ENCODE measurements around the gene TRMT6.

The TRMT6 gene

DNA sequence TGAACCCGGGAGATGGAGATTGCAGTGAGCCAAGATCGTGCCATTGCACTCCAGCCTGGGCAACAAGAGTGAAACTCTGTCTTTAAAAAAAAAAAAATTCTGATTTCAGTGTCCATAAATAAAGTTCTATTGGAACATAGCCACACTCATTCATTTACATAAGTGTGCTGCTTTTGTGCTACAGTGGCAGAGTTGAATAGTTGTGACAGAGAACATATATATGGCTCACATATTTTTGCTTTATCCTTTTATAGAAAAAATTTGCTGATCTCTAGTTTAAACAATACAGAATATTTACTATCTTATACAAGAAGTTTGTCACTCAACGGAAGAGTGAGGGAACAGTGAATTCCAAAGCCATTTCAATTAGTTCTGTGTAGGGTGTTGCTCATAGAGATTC is 18.1 kb upstream of the TRMT6 start:
- no peak overlapping the region for H3K27ac ChIP-seq (ENCODE audit: insufficient read depth, low read length, poor library complexity, severe bottlenecking)
- H3K36me3 ChIP-seq (ENCODE audit: control insufficient read depth, insufficient read depth, low read length) = no peaks in the 10 kb centered on the region
- no peak for DNase-seq
- no peaks in the 10 kb centered on the region for H3K27me3 ChIP-seq (replicated peaks; ENCODE audit: control insufficient read depth, insufficient read depth, low read length, poor library complexity, severe bottlenecking)
- no peak overlapping the region for H3K4me3 ChIP-seq (ENCODE audit: insufficient read depth, low read depth, low read length, poor library complexity, severe bottlenecking)
- H3K4me1 ChIP-seq (ENCODE audit: control insufficient read depth, insufficient read depth, low read length, poor library complexity, severe bottlenecking) = no peaks in the 10 kb centered on the region
- H3K9me3 ChIP-seq (ENCODE audit: control insufficient read depth, low read length) = no peaks in the 10 kb centered on the region

DNA sequence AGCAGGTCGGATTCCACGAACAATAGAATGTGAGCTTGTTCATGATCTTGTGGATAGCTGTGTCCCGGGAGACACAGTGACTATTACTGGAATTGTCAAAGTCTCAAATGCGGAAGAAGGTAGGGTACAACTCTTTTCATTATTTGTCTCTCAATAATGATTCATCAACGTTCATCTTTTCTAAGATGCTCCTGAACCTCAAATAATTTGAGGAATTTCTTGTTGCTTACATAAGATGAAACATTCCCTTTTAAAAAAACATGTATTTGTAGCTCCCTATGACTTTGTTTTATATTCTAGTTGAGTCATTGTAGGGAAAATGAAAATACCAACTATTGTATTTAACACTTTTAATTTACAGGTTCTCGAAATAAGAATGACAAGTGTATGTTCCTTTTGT is 17.1 kb upstream of the TRMT6 start:
- H3K4me3 ChIP-seq (ENCODE audit: insufficient read depth, low read depth, low read length, poor library complexity, severe bottlenecking) = no peak overlapping the region
- H3K27ac ChIP-seq (ENCODE audit: insufficient read depth, low read length, poor library complexity, severe bottlenecking) = no peak overlapping the region
- H3K9me3 ChIP-seq (ENCODE audit: control insufficient read depth, low read length) = no peaks in the 10 kb centered on the region
- H3K4me1 ChIP-seq (ENCODE audit: control insufficient read depth, insufficient read depth, low read length, poor library complexity, severe bottlenecking) = no peaks in the 10 kb centered on the region
- no peak for DNase-seq
- H3K27me3 ChIP-seq (replicated peaks; ENCODE audit: control insufficient read depth, insufficient read depth, low read length, poor library complexity, severe bottlenecking) = no peaks in the 10 kb centered on the region
- H3K36me3 ChIP-seq (ENCODE audit: control insufficient read depth, insufficient read depth, low read length) = no peaks in the 10 kb centered on the region

DNA sequence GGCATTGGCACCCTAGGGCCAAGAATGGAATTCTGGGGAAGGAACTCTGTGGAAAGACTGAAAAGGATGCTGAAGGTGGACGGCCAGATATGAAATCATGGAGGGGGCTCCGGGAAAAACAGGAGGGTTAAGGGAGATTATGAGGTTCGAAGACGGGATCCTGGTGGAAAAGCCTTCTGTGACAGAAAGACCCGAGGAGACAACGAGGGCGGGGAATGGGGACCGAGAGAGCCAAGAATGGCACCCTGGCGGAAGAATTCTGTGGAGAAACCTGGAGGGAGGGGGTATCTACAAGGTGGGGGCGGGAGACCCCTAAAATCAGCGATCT is 426 bp downstream of the TRMT6 start:
- H3K4me1 ChIP-seq (ENCODE audit: control insufficient read depth, insufficient read depth, low read length, poor library complexity, severe bottlenecking) = peaks cover 10% of the 10 kb centered on the region
- H3K27me3 ChIP-seq (replicated peaks; ENCODE audit: control insufficient read depth, insufficient read depth, low read length, poor library complexity, severe bottlenecking) = no peaks in the 10 kb centered on the region
- H3K9me3 ChIP-seq (ENCODE audit: control insufficient read depth, low read length) = no peaks in the 10 kb centered on the region
- peaks cover 22% of the 10 kb centered on the region for H3K36me3 ChIP-seq (ENCODE audit: control insufficient read depth, insufficient read depth, low read length)
- peak overlapping the region; percentile 79 for H3K27ac ChIP-seq (ENCODE audit: insufficient read depth, low read length, poor library complexity, severe bottlenecking)
- DNase-seq = no peak
- H3K4me3 ChIP-seq (ENCODE audit: insufficient read depth, low read depth, low read length, poor library complexity, severe bottlenecking) = peak overlapping the region; percentile 74

DNA sequence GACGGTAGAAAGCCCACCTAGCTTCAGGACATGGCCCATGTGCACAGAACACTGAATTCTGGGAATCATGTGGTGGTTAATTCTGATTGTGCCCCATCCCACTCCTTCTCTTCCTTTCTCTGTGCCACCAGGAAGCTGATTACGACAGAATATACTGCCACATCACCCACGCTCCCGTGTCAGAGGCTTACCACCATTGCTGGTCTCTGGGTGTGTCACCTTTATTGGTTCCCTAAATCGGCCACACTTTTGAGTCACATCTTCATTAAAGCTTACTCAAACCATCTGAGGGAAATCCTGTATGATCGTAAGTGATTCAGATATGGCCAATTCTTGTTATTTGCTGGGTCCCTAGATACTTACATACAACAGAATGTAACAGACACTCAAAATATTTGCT is 3.1 kb downstream of the TRMT6 start:
- Histone ChIP-seq H3K27ac (ENCODE audit: insufficient read depth, low read length, poor library complexity, severe bottlenecking) (no peak overlapping the region), H3K36me3 (ENCODE audit: control insufficient read depth, insufficient read depth, low read length) (peaks cover 28% of the 10 kb centered on the region)
- DNase-seq = no peak

DNA sequence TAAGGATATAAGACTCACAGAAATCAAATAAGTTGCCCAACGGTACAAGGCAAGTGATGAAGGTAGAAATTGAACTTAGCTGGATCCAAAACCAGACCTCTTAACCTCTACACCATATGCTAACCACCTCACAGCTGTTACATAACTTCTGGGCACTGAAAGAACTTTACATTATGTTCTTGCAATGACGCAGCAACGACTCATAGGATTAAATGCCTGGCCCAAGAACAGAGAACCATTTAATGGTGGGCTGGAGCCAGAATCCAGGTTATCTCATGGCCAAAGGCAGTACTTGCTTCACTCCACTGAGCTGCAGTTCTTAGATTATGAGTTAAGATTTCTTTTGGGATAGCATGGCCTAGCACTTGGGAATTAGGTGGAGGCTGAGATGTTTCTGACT is 4.4 kb downstream of the TRMT6 start:
- no peak for DNase-seq
- no peak overlapping the region for H3K4me3 ChIP-seq (ENCODE audit: insufficient read depth, low read depth, low read length, poor library complexity, severe bottlenecking)
- no peaks in the 10 kb centered on the region for H3K27me3 ChIP-seq (replicated peaks; ENCODE audit: control insufficient read depth, insufficient read depth, low read length, poor library complexity, severe bottlenecking)
- H3K36me3 ChIP-seq (ENCODE audit: control insufficient read depth, insufficient read depth, low read length) = peaks cover 41% of the 10 kb centered on the region
- H3K4me1 ChIP-seq (ENCODE audit: control insufficient read depth, insufficient read depth, low read length, poor library complexity, severe bottlenecking) = peaks cover 10% of the 10 kb centered on the region
- no peaks in the 10 kb centered on the region for H3K9me3 ChIP-seq (ENCODE audit: control insufficient read depth, low read length)
- no peak overlapping the region for H3K27ac ChIP-seq (ENCODE audit: insufficient read depth, low read length, poor library complexity, severe bottlenecking)

More for the DNA sequence above, 3.1 kb downstream of the TRMT6 start:
- H3K4me3 ChIP-seq (ENCODE audit: insufficient read depth, low read depth, low read length, poor library complexity, severe bottlenecking) = no peak overlapping the region
- H3K9me3 ChIP-seq (ENCODE audit: control insufficient read depth, low read length) = no peaks in the 10 kb centered on the region
- H3K4me1 ChIP-seq (ENCODE audit: control insufficient read depth, insufficient read depth, low read length, poor library complexity, severe bottlenecking) = peaks cover 10% of the 10 kb centered on the region
- H3K27me3 ChIP-seq (replicated peaks; ENCODE audit: control insufficient read depth, insufficient read depth, low read length, poor library complexity, severe bottlenecking) = no peaks in the 10 kb centered on the region

DNA sequence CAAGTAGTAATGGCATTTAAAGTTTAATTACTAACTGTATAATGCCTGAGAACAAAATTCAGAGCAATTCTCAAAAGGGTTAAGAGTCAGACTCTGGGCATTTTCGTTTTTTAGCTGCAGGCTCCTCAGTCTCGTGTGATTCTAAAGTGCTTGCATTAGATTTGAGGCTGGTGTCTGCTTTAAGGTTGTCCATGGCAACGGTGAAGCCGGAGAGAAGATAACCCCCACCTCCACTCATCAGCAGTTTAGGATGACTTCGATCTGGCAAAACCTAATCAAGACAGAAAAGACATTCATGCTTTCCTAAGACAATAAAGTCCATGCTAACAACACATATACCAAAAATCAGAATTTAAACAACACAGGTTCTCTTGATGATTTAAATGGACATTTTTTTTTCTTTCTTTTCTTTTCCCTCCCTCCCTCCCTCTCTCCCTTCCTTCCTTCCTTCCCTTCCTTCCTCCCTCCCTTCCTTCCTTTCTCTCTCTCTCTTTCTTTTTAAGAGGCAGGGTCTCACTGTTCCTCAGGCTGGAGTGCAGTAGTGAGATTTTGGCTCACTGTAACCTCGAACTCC is 11.8 kb downstream of the TRMT6 start:
- Histone ChIP-seq H3K27ac (ENCODE audit: insufficient read depth, low read length, poor library complexity, severe bottlenecking) (no peak overlapping the region), H3K27me3 (replicated peaks; ENCODE audit: control insufficient read depth, insufficient read depth, low read length, poor library complexity, severe bottlenecking) (no peaks in the 10 kb centered on the region), H3K4me3 (ENCODE audit: insufficient read depth, low read depth, low read length, poor library complexity, severe bottlenecking) (no peak overlapping the region), H3K9me3 (ENCODE audit: control insufficient read depth, low read length) (no peaks in the 10 kb centered on the region), H3K4me1 (ENCODE audit: control insufficient read depth, insufficient read depth, low read length, poor library complexity, severe bottlenecking) (no peaks in the 10 kb centered on the region), H3K36me3 (ENCODE audit: control insufficient read depth, insufficient read depth, low read length) (peaks cover 51% of the 10 kb centered on the region)
- no peak for DNase-seq

DNA sequence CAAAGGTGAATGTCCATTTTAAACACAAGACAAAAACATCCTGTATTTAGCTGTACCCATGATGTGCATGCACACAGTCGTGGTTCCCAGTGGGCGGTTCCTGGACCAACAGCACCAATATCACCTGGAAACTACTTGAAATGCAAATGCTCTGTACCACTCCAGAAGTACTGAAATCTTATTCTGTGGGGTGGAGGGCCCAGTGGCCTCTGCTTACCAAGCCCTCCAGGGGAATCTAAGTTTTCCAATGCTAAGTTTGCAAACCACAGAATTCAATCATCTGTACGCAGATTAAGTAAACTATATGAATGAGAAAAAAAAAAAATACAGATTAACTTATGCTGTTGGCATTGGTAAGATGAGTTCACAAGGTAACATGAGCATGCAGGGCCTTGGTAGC is 14.1 kb downstream of the TRMT6 start:
- no peaks in the 10 kb centered on the region for H3K9me3 ChIP-seq (ENCODE audit: control insufficient read depth, low read length)
- no peak overlapping the region for H3K27ac ChIP-seq (ENCODE audit: insufficient read depth, low read length, poor library complexity, severe bottlenecking)
- H3K4me1 ChIP-seq (ENCODE audit: control insufficient read depth, insufficient read depth, low read length, poor library complexity, severe bottlenecking) = no peaks in the 10 kb centered on the region
- no peak for DNase-seq
- H3K27me3 ChIP-seq (replicated peaks; ENCODE audit: control insufficient read depth, insufficient read depth, low read length, poor library complexity, severe bottlenecking) = no peaks in the 10 kb centered on the region
- H3K4me3 ChIP-seq (ENCODE audit: insufficient read depth, low read depth, low read length, poor library complexity, severe bottlenecking) = no peak overlapping the region
- H3K36me3 ChIP-seq (ENCODE audit: control insufficient read depth, insufficient read depth, low read length) = peaks cover 29% of the 10 kb centered on the region

DNA sequence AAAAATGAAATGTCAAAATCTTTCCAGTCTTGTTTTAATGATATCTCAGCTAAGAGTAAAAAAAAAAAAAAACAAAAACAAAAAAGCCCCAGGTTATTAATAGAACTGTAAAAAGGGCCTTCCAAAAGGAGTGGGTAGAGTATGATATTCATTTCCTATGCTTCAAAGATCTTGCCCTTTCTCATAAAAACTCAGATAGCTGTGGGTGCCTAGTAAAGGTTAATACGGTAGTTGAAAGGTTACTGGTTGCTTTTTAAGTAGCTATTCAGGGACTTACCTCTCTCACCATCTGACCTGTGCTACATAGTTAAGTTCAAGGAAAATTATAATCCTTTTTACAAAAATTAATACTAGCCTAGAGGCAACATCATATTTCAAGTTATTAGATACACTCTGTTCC is 14.9 kb downstream of the TRMT6 start:
- no peaks in the 10 kb centered on the region for H3K9me3 ChIP-seq (ENCODE audit: control insufficient read depth, low read length)
- no peaks in the 10 kb centered on the region for H3K27me3 ChIP-seq (replicated peaks; ENCODE audit: control insufficient read depth, insufficient read depth, low read length, poor library complexity, severe bottlenecking)
- H3K4me1 ChIP-seq (ENCODE audit: control insufficient read depth, insufficient read depth, low read length, poor library complexity, severe bottlenecking) = no peaks in the 10 kb centered on the region
- no peak overlapping the region for H3K27ac ChIP-seq (ENCODE audit: insufficient read depth, low read length, poor library complexity, severe bottlenecking)
- no peak for DNase-seq
- H3K4me3 ChIP-seq (ENCODE audit: insufficient read depth, low read depth, low read length, poor library complexity, severe bottlenecking) = no peak overlapping the region
- H3K36me3 ChIP-seq (ENCODE audit: control insufficient read depth, insufficient read depth, low read length) = peaks cover 20% of the 10 kb centered on the region

DNA sequence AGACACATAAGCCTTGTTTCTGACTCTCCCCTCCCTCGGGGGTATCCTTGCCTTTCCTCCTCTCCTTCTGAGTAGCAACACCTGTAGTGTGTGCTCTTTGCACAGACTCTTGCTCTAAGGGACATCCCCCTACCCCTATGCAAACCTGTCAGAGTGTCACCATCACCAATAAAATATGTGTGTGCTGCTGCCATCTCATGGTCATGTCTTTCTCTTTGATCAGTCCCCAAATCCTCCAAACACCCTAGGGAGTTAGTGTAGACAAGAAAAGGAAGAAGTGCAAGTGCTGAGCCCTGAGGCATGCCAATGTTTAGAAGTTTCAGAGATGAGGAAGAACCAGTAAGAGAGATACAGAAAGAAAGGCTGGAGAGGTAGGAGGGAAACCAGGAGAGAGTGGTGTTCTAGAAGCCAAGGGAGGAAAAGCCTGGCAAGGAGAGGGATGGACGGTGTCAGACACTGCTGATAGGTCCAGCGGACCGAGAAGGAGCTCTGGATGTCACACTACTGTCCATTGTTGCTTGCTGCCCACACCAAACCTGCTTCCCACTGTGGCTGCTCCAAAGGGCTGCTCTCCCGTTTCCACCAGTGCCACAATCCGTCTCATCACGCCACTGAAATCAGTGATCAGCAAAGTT is 16.4 kb downstream of the TRMT6 start:
- no peak overlapping the region for H3K4me3 ChIP-seq (ENCODE audit: insufficient read depth, low read depth, low read length, poor library complexity, severe bottlenecking)
- H3K27me3 ChIP-seq (replicated peaks; ENCODE audit: control insufficient read depth, insufficient read depth, low read length, poor library complexity, severe bottlenecking) = no peaks in the 10 kb centered on the region
- no peak for DNase-seq
- H3K27ac ChIP-seq (ENCODE audit: insufficient read depth, low read length, poor library complexity, severe bottlenecking) = no peak overlapping the region
- H3K9me3 ChIP-seq (ENCODE audit: control insufficient read depth, low read length) = no peaks in the 10 kb centered on the region
- H3K4me1 ChIP-seq (ENCODE audit: control insufficient read depth, insufficient read depth, low read length, poor library complexity, severe bottlenecking) = no peaks in the 10 kb centered on the region
- H3K36me3 ChIP-seq (ENCODE audit: control insufficient read depth, insufficient read depth, low read length) = peaks cover 10% of the 10 kb centered on the region

DNA sequence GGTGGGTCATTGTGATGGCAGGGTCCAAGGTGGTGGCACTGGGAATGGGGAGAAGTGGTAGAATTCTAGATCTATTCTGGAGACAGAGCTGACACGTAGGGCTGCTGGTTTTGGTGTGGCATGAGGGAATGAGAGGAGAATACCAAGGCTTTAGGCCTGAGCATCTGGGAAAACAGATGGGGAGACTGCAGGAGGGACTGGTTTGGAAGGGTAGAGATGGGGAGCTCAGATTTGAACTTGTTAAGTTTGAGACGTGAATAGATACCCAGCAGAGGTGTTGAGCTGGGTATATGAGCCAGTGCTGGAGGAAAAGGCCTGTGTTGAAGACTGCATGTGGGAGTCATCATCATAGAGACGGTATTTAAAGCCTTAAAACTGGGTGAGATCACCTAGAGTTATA is 17.5 kb downstream of the TRMT6 start:
- no peak overlapping the region for H3K4me3 ChIP-seq (ENCODE audit: insufficient read depth, low read depth, low read length, poor library complexity, severe bottlenecking)
- H3K4me1 ChIP-seq (ENCODE audit: control insufficient read depth, insufficient read depth, low read length, poor library complexity, severe bottlenecking) = no peaks in the 10 kb centered on the region
- H3K9me3 ChIP-seq (ENCODE audit: control insufficient read depth, low read length) = no peaks in the 10 kb centered on the region
- H3K36me3 ChIP-seq (ENCODE audit: control insufficient read depth, insufficient read depth, low read length) = no peaks in the 10 kb centered on the region
- H3K27ac ChIP-seq (ENCODE audit: insufficient read depth, low read length, poor library complexity, severe bottlenecking) = no peak overlapping the region
- no peak for DNase-seq
- no peaks in the 10 kb centered on the region for H3K27me3 ChIP-seq (replicated peaks; ENCODE audit: control insufficient read depth, insufficient read depth, low read length, poor library complexity, severe bottlenecking)

All from effector memory CD4-positive, alpha-beta T cell (primary cell).